Nucleus accumbens (tissue), 56 donors: ENCODE measurements around the gene CGB8.
A peak's percentile ranks its signal among the peaks of the same experiment; 100 is the strongest.
"Not testable (repeated sequence)": the region's sequence is repeated elsewhere in the genome, so short reads cannot be mapped to it uniquely, and the experiment has no call there.

ENCODE experiments used
- DNase-seq, 56 donors: peaks; one replicate each; lab custom pipeline; 2025; lab: John Stamatoyannopoulos, UW

CGB8 gene

GRCh38 chr19:49049011-49049410 is at the start of gene CGB8:
TSS of gene CGB8 (minus strand) at chr19:49049111. CDS start at chr19:49048739, 372 bp downstream.
- not testable (repeated sequence) for DNase-seq

- peak in 47 of 56 donors; percentile 4 to 74 (median 36) for DNase-seq
Measured at GRCh38 chr19:49097453-49098288, 48.8 kb upstream of the CGB8 start.

GRCh38 chr19:49094505-49095482 is 45.9 kb upstream of the CGB8 start:
- DNase-seq = peak in 38 of 56 donors; percentile 5 to 68 (median 29)

GRCh38 chr19:49092686-49093085 is 43.8 kb upstream of the CGB8 start:
- DNase-seq = no peak

GRCh38 chr19:49091391-49092038 is 42.6 kb upstream of the CGB8 start:
- DNase-seq = no peak

- no peak for DNase-seq
Measured at GRCh38 chr19:49086296-49086695, 37.4 kb upstream of the CGB8 start.

GRCh38 chr19:49085868-49086232 is 36.9 kb upstream of the CGB8 start:
- no peak for DNase-seq

- peak; percentile 67 to 100 (median 97) for DNase-seq
Measured at GRCh38 chr19:49085020-49085867, 36.3 kb upstream of the CGB8 start, which contains the start of gene SNRNP70. TSS of gene SNRNP70 (plus strand) at chr19:49085451. CDS start at chr19:49086415, 964 bp downstream.

GRCh38 chr19:49084206-49085019 is 35.5 kb upstream of the CGB8 start:
- peak in 2 of 56 donors; percentile 26 to 41 for DNase-seq

- DNase-seq = no peak
Measured at GRCh38 chr19:49081273-49081672, 32.4 kb upstream of the CGB8 start.

GRCh38 chr19:49080392-49080791 is 31.5 kb upstream of the CGB8 start:
- DNase-seq = no peak

- DNase-seq = peak in 37 of 56 donors; percentile 1 to 73 (median 22)
Measured at GRCh38 chr19:49074869-49075268, 26.0 kb upstream of the CGB8 start.

- no peak for DNase-seq
Measured at GRCh38 chr19:49073514-49074378, 24.8 kb upstream of the CGB8 start.

GRCh38 chr19:49071860-49072547 is 23.1 kb upstream of the CGB8 start:
- peak in 1 of 56 donors; percentile 6 for DNase-seq

- no peak for DNase-seq
Measured at GRCh38 chr19:49070416-49070815, 21.5 kb upstream of the CGB8 start.

- no peak for DNase-seq
Measured at GRCh38 chr19:49069026-49069425, 20.1 kb upstream of the CGB8 start.

- no peak for DNase-seq
Measured at GRCh38 chr19:49067554-49067953, 18.6 kb upstream of the CGB8 start.
